Nephron progenitor cell (in vitro differentiated cells): ENCODE measurements around the gene MUC12.

Source experiments
- DNase-seq: peaks from one replicate; pipeline ENCODE4 v3.0.0; 2021
- H3K27ac Mint-ChIP-seq: 2 replicates; pipeline ENCODE4 v1.8.0; 2021; ENCODE audit warnings: mild to moderate bottlenecking, moderate library complexity, mixed read lengths
- H3K27me3 Mint-ChIP-seq: 2 replicates; pipeline ENCODE4 v1.8.0; 2021; ENCODE audit warnings: mild to moderate bottlenecking, low read depth, mixed read lengths; ENCODE audit not compliant: poor library complexity
- H3K36me3 Mint-ChIP-seq: 2 replicates; pipeline ENCODE4 v1.8.0; 2021; ENCODE audit warnings: low read depth, mixed read lengths
- H3K4me1 Mint-ChIP-seq: 2 replicates; pipeline ENCODE4 v1.8.0; 2021; ENCODE audit warnings: mixed read lengths
- H3K4me3 Mint-ChIP-seq: 2 replicates; pipeline ENCODE4 v1.8.0; 2021; ENCODE audit warnings: mild to moderate bottlenecking, moderate library complexity, mixed read lengths
- H3K9me3 Mint-ChIP-seq: 2 replicates; pipeline ENCODE4 v1.8.0; 2021; ENCODE audit warnings: mild to moderate bottlenecking, moderate library complexity, mixed read lengths
- CTCF ChIP-seq: fragments of 200-600 bp; sonication (generic); IDR thresholded peaks from 2 replicates; pipeline ENCODE4 v1.5.0; 2021; ENCODE audit warnings: antibody characterized with exemption

The MUC12 gene

GRCh38 chr7:101068401-101068800 is 99.0 kb downstream of the MUC12 start:
- Mint-ChIP-seq H3K36me3 (no peaks in the 10 kb centered on the region), H3K27me3 (peaks cover 48% of the 10 kb centered on the region), H3K27ac (no peak overlapping the region), H3K4me3 (no peak overlapping the region), H3K4me1 (peaks cover 21% of the 10 kb centered on the region), H3K9me3 (no peaks in the 10 kb centered on the region)
- no peak for TF ChIP-seq CTCF
- DNase-seq: no peak
